Fibroblast of villous mesenchyme (primary cell): Measurements from ENCODE around the gene NFE2L2. TPM values are rescaled to one million over a fixed set of nuclear protein-coding genes. Genes with fewer than 3 reads are reported as not detected.

ENCODE experiments used
- DNase-seq: peaks from one replicate; pipeline ENCODE4 v3.0.0-alpha.2; 2010; ENCODE audit warnings: low read depth
- H3K4me3 ChIP-seq: 2 replicates; pipeline ENCODE4 v1.5.1; 2011; ENCODE audit warnings: low read depth, mild to moderate bottlenecking, low read length
- CTCF ChIP-seq: IDR thresholded peaks from 2 replicates; pipeline ENCODE4 v1.5.1; 2012; ENCODE audit warnings: low read depth, mild to moderate bottlenecking, low read length; ENCODE audit not compliant: insufficient read depth
- total RNA-seq: library from RNA; depleted of rRNA; stranded (reverse); fragments of >200 nt; gene quantifications from 2 replicates; pipeline ENCODE4 v1.2.3, GENCODE V29; 2012

The NFE2L2 gene
- total RNA-seq, 1 donor: 78.6 TPM

- TF ChIP-seq CTCF: no peak
- H3K4me3 ChIP-seq: no peak overlapping the region
- DNase-seq: peak; percentile 81
Observed at GRCh38 chr2:177245010-177245422, 19.5 kb downstream of the NFE2L2 start.

- TF ChIP-seq CTCF: no peak
Observed at GRCh38 chr2:177244244-177244771, 20.2 kb downstream of the NFE2L2 start.

GRCh38 chr2:177243476-177243875, 21.1 kb downstream of the NFE2L2 start:
- no peak for TF ChIP-seq CTCF
- no peak for DNase-seq
- H3K4me3 ChIP-seq: no peak overlapping the region

More at GRCh38 chr2:177244244-177244771, 20.2 kb downstream of the NFE2L2 start:
- no peak for DNase-seq
- H3K4me3 ChIP-seq: no peak overlapping the region

GRCh38 chr2:177243073-177243472, 21.5 kb downstream of the NFE2L2 start:
- peak overlapping the region; percentile 23 for H3K4me3 ChIP-seq
- no peak for TF ChIP-seq CTCF
- DNase-seq: no peak

GRCh38 chr2:177242121-177242987, 22.2 kb downstream of the NFE2L2 start:
- DNase-seq: peak; percentile 96
- TF ChIP-seq CTCF: no peak
- H3K4me3 ChIP-seq: peak overlapping the region; percentile 38

- peak overlapping the region; percentile 17 for H3K4me3 ChIP-seq
Observed at GRCh38 chr2:177241711-177242120, 22.8 kb downstream of the NFE2L2 start.

More at GRCh38 chr2:177241711-177242120, 22.8 kb downstream of the NFE2L2 start:
- no peak for TF ChIP-seq CTCF
- peak; percentile 90 for DNase-seq
